HG02943 (cell line): ENCODE results near the gene AGAP1.

ENCODE experiments used
- ATAC-seq: cut with Tn5 transposase; IDR thresholded peaks from one replicate; pipeline ENCODE4 v1.9.1; 2021; ENCODE audit warnings: mild to moderate bottlenecking, low read depth, moderate library complexity; ENCODE audit not compliant: unreplicated experiment

AGAP1 gene

DNA sequence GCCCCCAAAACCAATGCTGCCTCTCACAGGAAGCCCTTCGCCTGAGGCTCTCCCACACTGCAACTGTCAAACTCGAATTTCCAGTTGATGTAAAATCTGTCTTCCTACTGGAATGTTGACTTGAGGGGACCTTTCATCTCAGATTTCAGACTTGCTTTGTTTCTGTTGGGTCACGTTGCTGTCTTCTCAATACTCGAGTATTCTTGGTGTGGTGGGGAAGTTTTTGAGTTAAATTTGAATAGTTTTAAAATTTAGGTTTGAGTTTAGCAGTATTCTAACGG lies 50.8 kb downstream of the AGAP1 start:
- ATAC-seq, result no peak

GRCh38 chr2:235545339-235546150 lies 51.7 kb downstream of the AGAP1 start:
- no peak for ATAC-seq

GRCh38 chr2:235546151-235546435 lies 52.2 kb downstream of the AGAP1 start:
- ATAC-seq, result no peak

DNA sequence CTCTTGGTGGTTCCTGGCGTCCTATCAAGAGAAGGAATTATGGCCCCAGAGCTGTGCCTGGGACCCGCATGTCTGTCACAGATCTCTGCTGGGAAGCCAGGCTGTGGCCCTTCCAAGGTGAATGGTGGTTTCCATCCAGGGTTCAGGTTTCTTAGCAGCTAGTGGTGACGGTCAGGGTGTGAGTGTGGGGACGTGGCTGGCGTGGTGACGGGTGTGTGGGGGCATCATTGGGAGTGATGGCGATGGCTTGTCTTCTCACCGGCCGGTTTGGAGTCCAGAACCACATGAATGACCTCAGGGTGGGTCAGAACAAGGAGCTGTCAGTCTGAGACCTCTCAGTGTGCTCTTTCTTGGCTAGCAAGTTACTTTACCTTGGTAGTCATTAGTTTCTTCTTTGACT lies 52.6 kb downstream of the AGAP1 start:
- no peak for ATAC-seq

GRCh38 chr2:235549735-235550377 lies 56.0 kb downstream of the AGAP1 start:
- no peak for ATAC-seq

DNA sequence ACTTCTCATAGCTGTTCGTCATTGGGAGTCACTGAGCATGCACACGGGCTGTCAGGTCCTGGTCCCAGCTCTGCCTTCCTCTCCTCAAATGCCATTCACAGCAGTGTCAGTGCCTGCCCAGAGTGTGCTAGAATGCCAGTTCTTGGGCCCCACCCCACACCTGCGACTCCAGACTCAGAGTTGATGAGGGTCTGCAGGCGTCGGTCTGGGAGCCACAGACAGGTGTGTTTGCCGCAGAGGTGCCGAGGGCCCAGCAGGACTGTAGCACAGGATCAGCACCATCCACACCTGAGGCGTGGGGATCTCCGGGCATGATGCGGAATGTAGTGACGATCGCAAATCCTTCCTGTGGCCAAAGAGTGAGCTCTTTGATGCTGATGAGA lies 56.5 kb downstream of the AGAP1 start:
- ATAC-seq, result no peak

DNA sequence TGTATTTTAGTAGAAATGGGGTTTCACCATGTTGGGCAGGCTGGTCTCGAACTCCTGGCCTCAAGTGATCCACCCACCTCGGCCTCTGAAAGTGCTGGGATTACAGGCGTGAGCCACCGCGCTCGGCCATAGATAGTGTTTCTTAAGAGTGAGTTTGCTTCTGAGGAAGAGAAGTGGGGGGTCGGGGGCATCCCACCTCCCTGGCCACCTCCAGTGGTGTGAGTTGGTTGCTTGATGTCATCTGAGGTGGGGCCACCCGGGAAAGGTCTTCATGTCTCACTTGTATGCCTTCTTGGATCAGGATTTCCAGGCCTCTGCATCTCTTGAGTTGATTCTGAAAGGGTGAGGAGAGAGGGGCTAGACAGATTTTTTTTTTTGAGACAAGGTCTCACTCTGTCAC lies 57.1 kb downstream of the AGAP1 start:
- ATAC-seq, result no peak

DNA sequence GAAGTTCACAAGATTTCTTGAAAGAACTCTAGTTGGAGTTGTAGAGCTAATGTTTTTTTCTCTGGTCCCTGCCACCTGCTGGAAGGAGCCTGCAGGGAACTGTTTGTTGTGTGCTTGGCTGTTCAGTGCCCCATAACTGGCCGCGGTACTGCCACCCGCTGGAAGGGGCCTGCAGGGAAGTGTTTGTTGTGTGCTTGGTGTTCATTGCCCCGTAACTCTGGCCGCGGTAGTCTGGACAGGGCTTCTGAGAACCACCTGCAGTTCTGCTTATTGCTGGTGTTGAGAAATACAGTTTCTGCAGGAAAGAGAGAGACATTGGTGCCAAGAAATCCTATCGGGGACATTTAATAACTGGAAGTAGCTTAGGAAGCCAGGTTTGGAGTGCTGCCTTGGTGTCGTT lies 58.1 kb downstream of the AGAP1 start:
- no peak for ATAC-seq

DNA sequence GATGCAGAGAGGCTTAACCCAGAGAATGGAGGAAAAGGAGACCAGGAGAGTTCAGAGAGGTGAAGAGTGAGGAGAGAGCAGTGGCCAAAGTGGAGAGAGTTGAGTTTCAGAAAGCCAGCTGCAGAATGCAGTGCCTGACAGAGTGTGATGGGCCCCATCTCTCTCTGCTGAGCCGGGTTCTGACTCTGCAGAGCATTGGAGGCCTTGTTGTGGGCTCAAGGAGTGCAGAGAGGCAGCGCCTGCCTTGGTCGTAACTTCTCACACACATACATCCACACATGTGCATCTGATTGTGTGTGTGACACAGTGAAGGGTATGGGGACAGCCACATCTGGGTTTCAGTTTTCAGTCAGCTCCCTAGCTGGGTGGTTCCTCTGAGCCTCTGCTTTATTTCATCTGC lies 58.8 kb downstream of the AGAP1 start:
- ATAC-seq, result no peak

DNA sequence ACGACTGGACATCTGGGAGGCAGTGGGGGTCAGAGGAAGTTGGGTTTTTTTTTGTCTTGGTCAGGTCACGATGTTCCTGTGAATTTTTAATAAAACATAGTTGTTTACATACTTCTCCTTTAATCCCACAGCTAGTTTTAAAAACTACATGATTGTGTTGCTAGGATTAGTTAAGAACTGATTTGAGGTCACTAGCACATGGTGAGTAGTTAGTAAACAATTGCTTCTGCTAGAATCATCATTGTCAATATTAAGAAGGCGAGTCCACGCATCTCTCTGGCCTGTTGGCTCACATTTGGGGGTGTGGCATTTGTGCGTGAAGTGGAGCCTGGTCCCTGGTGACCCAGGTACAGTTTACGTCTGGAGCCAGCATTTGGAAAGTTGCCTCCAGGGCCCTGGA lies 59.4 kb downstream of the AGAP1 start:
- ATAC-seq, result no peak

GRCh38 chr2:235553696-235554100 lies 59.9 kb downstream of the AGAP1 start:
- no peak for ATAC-seq

- ATAC-seq, result no peak
Observed at GRCh38 chr2:235554385-235554784, 60.5 kb downstream of the AGAP1 start.

GRCh38 chr2:235554936-235555335 lies 61.1 kb downstream of the AGAP1 start:
- ATAC-seq, result no peak

GRCh38 chr2:235555371-235555770 lies 61.5 kb downstream of the AGAP1 start:
- no peak for ATAC-seq

DNA sequence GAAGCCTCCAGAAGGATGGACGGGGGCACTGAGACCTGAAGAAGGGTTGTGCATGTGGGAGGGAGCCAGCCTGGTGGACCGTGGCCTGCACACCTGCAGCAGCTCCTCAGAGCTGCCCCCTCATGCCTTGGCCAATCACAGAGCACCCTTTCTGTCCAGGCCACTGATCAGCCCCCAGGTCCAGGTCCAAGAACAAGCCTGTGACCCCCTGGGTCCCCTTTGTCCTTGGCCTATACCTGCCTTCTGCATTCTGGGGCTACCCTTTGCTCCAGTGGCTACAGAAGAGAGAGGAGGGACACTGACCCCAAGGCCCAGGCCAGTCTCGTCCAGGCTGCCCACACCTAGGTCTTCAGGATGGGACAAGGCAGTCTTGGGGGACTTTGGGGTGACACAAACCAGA lies 62.2 kb downstream of the AGAP1 start:
- no peak for ATAC-seq

DNA sequence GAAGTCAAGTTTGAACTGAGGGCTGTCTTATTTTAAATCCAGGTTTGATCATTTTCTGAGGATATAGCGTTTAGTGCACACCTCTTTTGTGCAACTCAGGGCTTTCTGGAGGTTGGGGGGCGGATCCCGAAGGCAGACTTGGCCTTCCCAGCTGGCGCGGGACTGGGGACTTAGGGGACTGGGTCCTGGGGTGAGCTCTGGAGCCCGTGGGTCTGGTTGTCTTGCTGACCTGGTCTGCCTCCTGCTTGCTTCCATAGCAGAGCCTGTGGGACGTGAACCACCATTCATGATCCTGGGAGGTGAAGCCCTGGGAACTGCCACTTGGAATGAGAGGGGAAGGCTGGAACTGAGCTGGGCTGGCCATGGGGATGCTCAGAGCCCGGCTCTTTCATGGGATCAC lies 63.1 kb downstream of the AGAP1 start:
- no peak for ATAC-seq

- no peak for ATAC-seq
Observed at GRCh38 chr2:235557903-235558302, 64.1 kb downstream of the AGAP1 start.

GRCh38 chr2:235558572-235558971 lies 64.7 kb downstream of the AGAP1 start:
- ATAC-seq, result no peak

- ATAC-seq, result no peak
Observed at GRCh38 chr2:235560345-235560744, 66.5 kb downstream of the AGAP1 start.

DNA sequence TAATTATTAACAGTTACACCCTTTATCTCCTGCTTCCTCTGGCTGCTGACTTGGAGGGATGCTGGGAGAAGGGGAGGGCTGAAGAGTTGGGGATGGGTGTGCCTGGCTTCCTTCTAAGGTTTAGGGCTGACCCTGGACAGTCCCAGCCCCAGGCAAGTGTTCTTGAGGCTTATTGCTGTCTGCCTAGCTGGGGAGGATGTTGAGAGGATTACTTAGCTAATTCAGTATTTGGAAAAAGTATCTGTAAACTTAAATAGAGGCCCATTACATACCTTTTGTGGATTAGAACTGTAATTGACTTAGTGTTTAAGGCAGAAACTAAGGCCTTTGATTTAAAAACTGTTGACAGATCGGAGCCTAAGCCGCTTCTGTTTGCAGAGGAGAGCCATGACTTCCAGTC lies 67.6 kb downstream of the AGAP1 start:
- ATAC-seq, result no peak

- no peak for ATAC-seq
Observed at GRCh38 chr2:235562065-235562747, 68.4 kb downstream of the AGAP1 start.
